Keratinocyte (primary cell): ENCODE measurements around the gene DISC1. TPM values are rescaled to one million over a fixed set of nuclear protein-coding genes. Genes with fewer than 3 reads are reported as not detected.

Experiments
- DNase-seq: peaks from one replicate; pipeline ENCODE4 v3.0.0-alpha.2; 2011; ENCODE audit warnings: low read depth, missing footprints, low spot score
- FAIRE-seq: peaks from 2 replicates; lab custom pipeline; 2011; peaks lifted over from hg19 to GRCh38; lab: Jason Lieb, UNC
- H2AFZ ChIP-seq: 2 replicates; pipeline ENCODE4 v1.6.0; 2012; ENCODE audit warnings: low read length, control low read depth, inconsistent platforms; ENCODE audit not compliant: control insufficient read depth
- H3K27ac ChIP-seq: 2 replicates; pipeline ENCODE4 v1.5.1; 2011; ENCODE audit warnings: low read length; ENCODE audit not compliant: control insufficient read depth, insufficient read depth
- H3K27me3 ChIP-seq: 3 replicates; pipeline ENCODE4 v1.6.0; 2011; ENCODE audit warnings: low read length; ENCODE audit not compliant: control insufficient read depth, insufficient read depth; ENCODE audit errors: extremely low read depth
- H3K36me3 ChIP-seq, 2 experiments: 2 replicates in 1 of 2; 3 replicates in 1 of 2; pipeline ENCODE4 v1.5.1; 2011; ENCODE audit warnings: low read length in 2 of 2, mild to moderate bottlenecking in 1 of 2; ENCODE audit not compliant: control insufficient read depth in 2 of 2, insufficient read depth in 2 of 2; ENCODE audit errors: extremely low read depth in 1 of 2
- H3K4me1 ChIP-seq: 3 replicates; pipeline ENCODE4 v1.5.1; 2011; ENCODE audit warnings: low read length; ENCODE audit not compliant: control insufficient read depth, insufficient read depth; ENCODE audit errors: extremely low read depth
- H3K4me2 ChIP-seq: 3 replicates; pipeline ENCODE4 v1.6.0; 2011; ENCODE audit warnings: low read depth, low read length; ENCODE audit not compliant: control insufficient read depth, insufficient read depth; ENCODE audit errors: extremely low read depth
- H3K4me3 ChIP-seq, 3 experiments: fragments of 200-600 bp in 1 of 3; sonication (generic) in 1 of 3; 2 replicates in 2 of 3; 3 replicates in 1 of 3; pipeline ENCODE4 v1.5.1; 2011 to 2016; ENCODE audit warnings: low read length in 3 of 3, mild to moderate bottlenecking in 3 of 3, control low read depth in 2 of 3, inconsistent platforms in 1 of 3, low read depth in 1 of 3, mixed read lengths in 1 of 3, mixed run types in 1 of 3, moderate library complexity in 1 of 3; ENCODE audit not compliant: control insufficient read depth in 2 of 3, insufficient read depth in 2 of 3; ENCODE audit errors: extremely low read depth in 1 of 3
- H3K79me2 ChIP-seq: 2 replicates; pipeline ENCODE4 v1.6.0; 2012; ENCODE audit warnings: low read length; ENCODE audit not compliant: control insufficient read depth, insufficient read depth
- H3K9ac ChIP-seq: 3 replicates; pipeline ENCODE4 v1.6.0; 2011; ENCODE audit warnings: low read length; ENCODE audit not compliant: control insufficient read depth, insufficient read depth; ENCODE audit errors: extremely low read depth
- H3K9me1 ChIP-seq: 3 replicates; pipeline ENCODE4 v1.6.0; 2011; ENCODE audit warnings: low read length; ENCODE audit not compliant: control insufficient read depth, insufficient read depth; ENCODE audit errors: extremely low read depth
- H3K9me3 ChIP-seq: 2 replicates; pipeline ENCODE4 v1.5.1; 2012; ENCODE audit warnings: low read depth, low read length; ENCODE audit not compliant: control insufficient read depth
- H4K20me1 ChIP-seq: 3 replicates; pipeline ENCODE4 v1.6.0; 2011; ENCODE audit warnings: low read length; ENCODE audit not compliant: control insufficient read depth, insufficient read depth; ENCODE audit errors: extremely low read depth
- CTCF ChIP-seq, 3 experiments: IDR thresholded peaks in 1 of 3; conservative IDR thresholded peaks in 1 of 3; optimal IDR thresholded peaks in 1 of 3; 2 replicates in 2 of 3; 3 replicates in 1 of 3; pipeline versions ENCODE3 to v1.5.1; 2011; ENCODE audit warnings: low read length in 3 of 3, mild to moderate bottlenecking in 3 of 3, moderate library complexity in 2 of 3, control low read depth in 1 of 3, inconsistent platforms in 1 of 3; ENCODE audit not compliant: insufficient read depth in 2 of 3; ENCODE audit errors: extremely low read depth in 1 of 3
- EZH2 ChIP-seq: IDR thresholded peaks from one replicate; pipeline ENCODE4 v1.6.1; 2012; ENCODE audit warnings: inconsistent platforms, mild to moderate bottlenecking, low read length, moderate library complexity
- dilution Hi-C: fragments of 300-500 bp; cut with MboI; formaldehyde crosslinking; loops from one replicate; pipeline ENCODE4 v1.7.0; 2020; ENCODE audit warnings: low sequenced_read_pairs; ENCODE audit not compliant: extremely low pct_ligation_motif_present
- polyA plus RNA-seq, 5 experiments: library from polyadenylated mRNA; depleted of rRNA in 3 of 5; stranded (reverse) in 3 of 5; stranded (forward) in 1 of 5; unstranded in 1 of 5; fragments of >200 nt; gene quantifications; 1 replicate in 1 of 5; 2 replicates in 3 of 5; 3 replicates in 1 of 5; pipeline versions ENCODE4 v1.2.1 to v1.2.3, GENCODE V29; 2011 to 2012; ENCODE audit warnings: missing spikeins in 2 of 5, low read depth in 1 of 5, low replicate concordance in 1 of 5

Gene DISC1
- polyA plus RNA-seq, 1 donor (not counting 4 experiments of a cell fraction or from before 2014, with no cell fraction given): 0.47 TPM

DNA sequence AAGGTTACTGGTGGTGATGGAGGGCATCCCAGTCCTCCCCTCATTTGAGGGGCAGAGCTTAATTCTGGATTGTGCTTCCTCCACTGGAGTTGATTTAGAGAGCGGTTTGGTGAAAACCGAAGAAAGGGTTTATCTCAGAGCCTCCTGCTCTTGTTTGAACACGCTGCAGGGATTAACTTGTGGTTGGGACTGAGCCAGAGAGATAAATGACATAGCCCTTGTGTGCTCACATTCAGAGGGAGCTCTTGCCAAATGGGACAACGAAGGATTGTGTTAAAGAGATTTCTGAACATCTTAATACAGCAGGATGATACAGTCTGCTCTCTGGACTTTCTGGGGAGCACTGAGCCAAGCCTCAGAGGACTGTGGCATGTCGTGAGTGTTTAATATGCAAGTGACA is 308.2 kb downstream of the DISC1 start:
- no peak overlapping the region for H3K9ac ChIP-seq
- peaks cover 6% of the 10 kb centered on the region for H3K27me3 ChIP-seq
- no peaks in the 10 kb centered on the region for H3K79me2 ChIP-seq
- no peaks in the 10 kb centered on the region for H3K36me3 ChIP-seq
- no peak for TF ChIP-seq CTCF (optimal IDR thresholded peaks at IDR 0.05 in 1 of 3, IDR thresholded peaks at IDR 0.05 in 1 of 3, conservative IDR thresholded peaks at IDR 0.05 in 1 of 3; ENCODE audit: extremely low read depth in 1 of 3, insufficient read depth in 2 of 3, low read length in 3 of 3)
- no peak for TF ChIP-seq EZH2
- peaks cover 20% of the 10 kb centered on the region for H3K4me1 ChIP-seq
- DNase-seq (no peak), FAIRE-seq (no peak)
- H3K9me3 ChIP-seq: peaks cover 8% of the 10 kb centered on the region
- dilution Hi-C loops: no loop called here
- H2AFZ ChIP-seq: no peak overlapping the region
- H3K4me2 ChIP-seq: no peak overlapping the region
- H4K20me1 ChIP-seq: no peaks in the 10 kb centered on the region
- no peak overlapping the region for H3K4me3 ChIP-seq
- no peaks in the 10 kb centered on the region for H3K9me1 ChIP-seq
- H3K27ac ChIP-seq: no peak overlapping the region

- Histone ChIP-seq H4K20me1 (no peaks in the 10 kb centered on the region), H2AFZ (no peak overlapping the region), H3K27ac (no peak overlapping the region), H3K4me1 (peaks cover 9% of the 10 kb centered on the region), H3K4me3 (no peak overlapping the region), H3K27me3 (peaks cover 8% of the 10 kb centered on the region), H3K4me2 (no peak overlapping the region), H3K9ac (no peak overlapping the region), H3K36me3 (no peaks in the 10 kb centered on the region), H3K9me3 (peaks cover 8% of the 10 kb centered on the region), H3K9me1 (no peaks in the 10 kb centered on the region), H3K79me2 (no peaks in the 10 kb centered on the region)
- TF ChIP-seq EZH2 (no peak), CTCF (optimal IDR thresholded peaks at IDR 0.05 in 1 of 3, IDR thresholded peaks at IDR 0.05 in 1 of 3, conservative IDR thresholded peaks at IDR 0.05 in 1 of 3; ENCODE audit: extremely low read depth in 1 of 3, insufficient read depth in 2 of 3, low read length in 3 of 3) (no peak)
- DNase-seq (no peak), FAIRE-seq (no peak)
- dilution Hi-C loops: no loop called here
Measured at GRCh38 chr1:231935856-231936255, 309.3 kb downstream of the DISC1 start.
